Activated T-helper 17 cell treated with anti-CD3 and anti-CD28 coated beads, Interleukin-2, amount 50 U/mL, for 72 hours (primary cell): ENCODE data around the gene MCL1. TPM values are rescaled to one million over a fixed set of nuclear protein-coding genes. Genes with fewer than 3 reads are reported as not detected.

Experiments
- ATAC-seq: fragments of 150-1000 bp; cut with Tn5 transposase; replicated peaks from 2 replicates; pipeline ENCODE4 v1.10.0; 2021; ENCODE audit warnings: mild to moderate bottlenecking, moderate library complexity
- H3K27ac Mint-ChIP-seq: one replicate; pipeline ENCODE4 v1.8.0; 2022; ENCODE audit warnings: mixed read lengths
- H3K27me3 Mint-ChIP-seq: one replicate; pipeline ENCODE4 v1.8.0; 2022; ENCODE audit warnings: mixed read lengths
- H3K36me3 Mint-ChIP-seq: one replicate; pipeline ENCODE4 v1.8.0; 2022; ENCODE audit warnings: low read depth, mild to moderate bottlenecking, mixed read lengths
- H3K4me1 Mint-ChIP-seq: one replicate; pipeline ENCODE4 v1.8.0; 2022; ENCODE audit warnings: mixed read lengths
- H3K4me3 Mint-ChIP-seq: one replicate; pipeline ENCODE4 v1.8.0; 2022; ENCODE audit warnings: mild to moderate bottlenecking, mixed read lengths
- H3K9me3 Mint-ChIP-seq: one replicate; pipeline ENCODE4 v1.8.0; 2022; ENCODE audit warnings: mixed read lengths
- total RNA-seq, 2 donors: library from RNA; stranded (reverse); gene quantifications; one replicate each; pipeline ENCODE4 v1.2.3, GENCODE V29; 2022

Gene MCL1
- total RNA-seq, 2 donors from 2014 or later, result 235 to 351 TPM

- peak overlapping the region; percentile 98 for H3K4me3 Mint-ChIP-seq
- H3K27ac Mint-ChIP-seq, result peak overlapping the region; percentile 95
- H3K27me3 Mint-ChIP-seq, result no peaks in the 10 kb centered on the region
- peaks cover 37% of the 10 kb centered on the region for H3K4me1 Mint-ChIP-seq
- no peaks in the 10 kb centered on the region for H3K9me3 Mint-ChIP-seq
- ATAC-seq, result no peak
- peaks cover 37% of the 10 kb centered on the region for H3K36me3 Mint-ChIP-seq
These were observed 19.8 kb downstream of the MCL1 start for GRCh38 chr1:150559656-150560010.

DNA sequence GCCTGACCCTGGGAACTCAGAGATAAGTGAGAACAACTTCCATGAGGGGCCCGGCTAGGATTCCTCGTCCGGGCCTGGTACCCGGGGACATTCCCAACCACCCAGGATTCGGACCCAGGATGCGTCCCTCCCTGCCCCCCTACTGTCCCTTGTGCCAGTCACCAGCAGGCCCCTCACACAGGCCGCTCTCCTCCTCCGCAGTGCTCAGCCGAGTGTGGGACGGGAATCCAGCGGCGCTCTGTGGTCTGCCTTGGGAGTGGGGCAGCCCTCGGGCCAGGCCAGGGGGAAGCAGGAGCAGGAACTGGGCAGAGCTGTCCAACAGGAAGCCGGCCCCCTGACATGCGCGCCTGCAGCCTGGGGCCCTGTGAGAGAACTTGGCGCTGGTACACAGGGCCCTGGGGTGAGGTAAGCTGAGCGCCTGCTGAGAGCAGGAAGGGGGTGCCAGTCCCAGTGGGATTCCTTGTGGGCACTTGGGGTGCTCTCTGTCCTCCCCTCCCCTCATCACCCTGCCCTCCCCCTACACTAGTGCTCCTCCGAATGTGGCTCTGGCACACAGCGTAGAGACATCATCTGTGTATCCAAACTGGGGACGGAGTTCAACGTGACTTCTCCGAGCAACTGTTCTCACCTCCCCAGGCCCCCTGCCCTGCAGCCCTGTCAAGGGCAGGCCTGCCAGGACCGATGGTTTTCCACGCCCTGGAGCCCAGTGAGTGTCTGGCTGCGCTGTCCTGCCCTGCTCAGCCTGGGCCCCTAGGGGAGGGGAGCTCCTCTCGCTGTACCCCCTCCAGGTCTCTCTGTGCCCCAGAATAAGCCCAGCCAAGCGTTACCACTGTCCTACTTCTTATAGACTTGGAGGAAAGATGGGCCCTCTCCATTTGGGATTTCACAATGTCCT, 20.4 kb downstream of the MCL1 start:
- peaks cover 34% of the 10 kb centered on the region for H3K4me1 Mint-ChIP-seq
- H3K4me3 Mint-ChIP-seq, result no peak overlapping the region
- H3K27me3 Mint-ChIP-seq, result no peaks in the 10 kb centered on the region
- H3K36me3 Mint-ChIP-seq, result peaks cover 32% of the 10 kb centered on the region
- no peak for ATAC-seq
- H3K27ac Mint-ChIP-seq, result no peak overlapping the region
- no peaks in the 10 kb centered on the region for H3K9me3 Mint-ChIP-seq

- Mint-ChIP-seq H3K27ac (no peak overlapping the region), H3K9me3 (no peaks in the 10 kb centered on the region), H3K4me3 (no peak overlapping the region), H3K36me3 (peaks cover 25% of the 10 kb centered on the region), H3K4me1 (peaks cover 27% of the 10 kb centered on the region), H3K27me3 (no peaks in the 10 kb centered on the region)
- no peak for ATAC-seq
These were observed 21.1 kb downstream of the MCL1 start for GRCh38 chr1:150558303-150558704.

GRCh38 chr1:150557813-150558212, 21.6 kb downstream of the MCL1 start:
- no peaks in the 10 kb centered on the region for H3K9me3 Mint-ChIP-seq
- peaks cover 22% of the 10 kb centered on the region for H3K4me1 Mint-ChIP-seq
- H3K27ac Mint-ChIP-seq, result no peak overlapping the region
- H3K4me3 Mint-ChIP-seq, result no peak overlapping the region
- no peak for ATAC-seq
- peaks cover 20% of the 10 kb centered on the region for H3K36me3 Mint-ChIP-seq
- no peaks in the 10 kb centered on the region for H3K27me3 Mint-ChIP-seq

DNA sequence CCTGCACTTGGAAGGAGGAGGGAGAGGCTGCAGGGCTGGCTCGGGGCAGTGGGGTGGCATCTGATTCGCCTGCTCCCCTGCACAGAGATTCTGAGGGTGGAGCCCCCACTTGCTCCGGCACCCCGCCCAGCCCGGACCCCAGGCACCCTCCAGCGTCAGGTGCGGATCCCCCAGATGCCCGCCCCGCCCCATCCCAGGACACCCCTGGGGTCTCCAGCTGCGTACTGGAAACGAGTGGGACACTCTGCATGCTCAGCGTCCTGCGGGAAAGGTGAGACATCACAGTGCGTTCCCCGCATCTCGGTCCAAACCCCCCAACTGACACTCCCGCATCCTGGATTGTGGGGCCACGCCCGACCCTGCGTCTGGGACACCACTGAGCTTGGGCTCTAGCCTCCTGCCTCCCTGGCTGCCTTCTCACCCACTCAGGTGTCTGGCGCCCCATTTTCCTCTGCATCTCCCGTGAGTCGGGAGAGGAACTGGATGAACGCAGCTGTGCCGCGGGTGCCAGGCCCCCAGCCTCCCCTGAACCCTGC, 22.3 kb downstream of the MCL1 start:
- Mint-ChIP-seq H3K4me3 (no peak overlapping the region), H3K4me1 (peaks cover 16% of the 10 kb centered on the region), H3K36me3 (peaks cover 14% of the 10 kb centered on the region), H3K27ac (no peak overlapping the region), H3K27me3 (no peaks in the 10 kb centered on the region), H3K9me3 (no peaks in the 10 kb centered on the region)
- no peak for ATAC-seq

DNA sequence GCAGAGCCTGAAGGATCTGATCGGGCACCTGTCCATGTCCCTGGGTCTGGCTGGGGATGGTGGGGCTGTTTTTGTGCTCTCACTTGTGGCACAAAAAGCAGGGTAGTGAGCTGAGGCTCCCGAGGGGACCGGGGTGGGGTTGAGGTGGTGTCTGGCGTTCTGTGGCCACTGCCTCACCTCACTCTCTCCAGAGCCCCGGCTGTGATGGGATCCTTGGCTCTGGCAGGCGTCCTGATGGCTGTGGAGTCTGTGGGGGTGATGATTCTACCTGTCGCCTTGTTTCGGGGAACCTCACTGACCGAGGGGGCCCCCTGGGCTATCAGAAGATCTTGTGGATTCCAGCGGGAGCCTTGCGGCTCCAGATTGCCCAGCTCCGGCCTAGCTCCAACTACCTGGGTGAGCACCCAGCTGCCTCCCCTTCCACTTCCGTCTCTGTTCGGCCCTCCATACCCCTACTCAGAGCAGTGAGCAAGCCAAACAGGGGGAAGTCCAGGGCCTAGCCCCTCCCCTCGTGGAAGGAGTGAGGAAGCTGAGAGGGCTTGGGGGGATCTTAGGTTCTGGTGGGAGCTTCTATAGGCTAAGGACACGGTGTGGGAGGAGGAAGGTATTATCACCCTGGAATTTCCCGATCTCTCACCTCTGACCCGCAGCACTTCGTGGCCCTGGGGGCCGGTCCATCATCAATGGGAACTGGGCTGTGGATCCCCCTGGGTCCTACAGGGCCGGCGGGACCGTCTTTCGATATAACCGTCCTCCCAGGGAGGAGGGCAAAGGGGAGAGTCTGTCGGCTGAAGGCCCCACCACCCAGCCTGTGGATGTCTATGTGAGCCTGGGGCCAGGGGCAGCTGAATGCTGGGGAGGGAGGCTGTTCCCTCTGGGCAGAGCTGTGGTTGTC, 23.2 kb downstream of the MCL1 start:
- H3K4me3 Mint-ChIP-seq, result no peak overlapping the region
- peaks cover 16% of the 10 kb centered on the region for H3K4me1 Mint-ChIP-seq
- no peak overlapping the region for H3K27ac Mint-ChIP-seq
- no peaks in the 10 kb centered on the region for H3K9me3 Mint-ChIP-seq
- H3K36me3 Mint-ChIP-seq, result peaks cover 5% of the 10 kb centered on the region
- ATAC-seq, result no peak
- H3K27me3 Mint-ChIP-seq, result no peaks in the 10 kb centered on the region

GRCh38 chr1:150555198-150555970, 24.0 kb downstream of the MCL1 start:
- Mint-ChIP-seq H3K27me3 (no peaks in the 10 kb centered on the region), H3K27ac (no peak overlapping the region), H3K9me3 (no peaks in the 10 kb centered on the region), H3K4me3 (no peak overlapping the region), H3K36me3 (no peaks in the 10 kb centered on the region), H3K4me1 (peaks cover 10% of the 10 kb centered on the region)
- no peak for ATAC-seq

DNA sequence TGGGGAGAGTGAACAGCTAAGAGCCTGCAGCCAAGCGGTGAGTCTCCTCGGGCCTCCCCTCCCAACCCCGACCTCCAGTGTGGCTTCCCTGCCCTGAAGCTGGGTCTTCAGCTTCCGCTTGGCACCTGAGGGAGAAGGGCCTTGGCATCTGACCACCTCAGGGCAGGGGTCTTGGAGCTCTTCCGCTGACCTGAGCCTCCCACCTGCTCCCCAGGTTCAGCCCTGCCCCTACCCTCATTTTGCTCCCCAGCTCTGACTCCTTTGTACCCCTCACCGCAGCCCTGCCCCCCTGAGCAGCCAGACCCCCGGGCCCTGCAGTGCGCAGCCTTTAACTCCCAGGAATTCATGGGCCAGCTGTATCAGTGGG, 25.3 kb downstream of the MCL1 start:
- Mint-ChIP-seq H3K4me1 (peaks cover 5% of the 10 kb centered on the region), H3K27ac (no peak overlapping the region), H3K9me3 (no peaks in the 10 kb centered on the region), H3K4me3 (no peak overlapping the region), H3K36me3 (no peaks in the 10 kb centered on the region), H3K27me3 (no peaks in the 10 kb centered on the region)
- no peak for ATAC-seq

GRCh38 chr1:150553392-150554085, 25.9 kb downstream of the MCL1 start:
- no peaks in the 10 kb centered on the region for H3K27me3 Mint-ChIP-seq
- H3K4me3 Mint-ChIP-seq, result no peak overlapping the region
- no peak overlapping the region for H3K27ac Mint-ChIP-seq
- no peak for ATAC-seq
- peaks cover 5% of the 10 kb centered on the region for H3K4me1 Mint-ChIP-seq
- no peaks in the 10 kb centered on the region for H3K9me3 Mint-ChIP-seq
- no peaks in the 10 kb centered on the region for H3K36me3 Mint-ChIP-seq

- Mint-ChIP-seq H3K4me3 (no peak overlapping the region), H3K27me3 (no peaks in the 10 kb centered on the region), H3K4me1 (peaks cover 5% of the 10 kb centered on the region), H3K36me3 (no peaks in the 10 kb centered on the region), H3K27ac (no peak overlapping the region), H3K9me3 (no peaks in the 10 kb centered on the region)
- no peak for ATAC-seq
These were observed 26.5 kb downstream of the MCL1 start for GRCh38 chr1:150552911-150553289.

DNA sequence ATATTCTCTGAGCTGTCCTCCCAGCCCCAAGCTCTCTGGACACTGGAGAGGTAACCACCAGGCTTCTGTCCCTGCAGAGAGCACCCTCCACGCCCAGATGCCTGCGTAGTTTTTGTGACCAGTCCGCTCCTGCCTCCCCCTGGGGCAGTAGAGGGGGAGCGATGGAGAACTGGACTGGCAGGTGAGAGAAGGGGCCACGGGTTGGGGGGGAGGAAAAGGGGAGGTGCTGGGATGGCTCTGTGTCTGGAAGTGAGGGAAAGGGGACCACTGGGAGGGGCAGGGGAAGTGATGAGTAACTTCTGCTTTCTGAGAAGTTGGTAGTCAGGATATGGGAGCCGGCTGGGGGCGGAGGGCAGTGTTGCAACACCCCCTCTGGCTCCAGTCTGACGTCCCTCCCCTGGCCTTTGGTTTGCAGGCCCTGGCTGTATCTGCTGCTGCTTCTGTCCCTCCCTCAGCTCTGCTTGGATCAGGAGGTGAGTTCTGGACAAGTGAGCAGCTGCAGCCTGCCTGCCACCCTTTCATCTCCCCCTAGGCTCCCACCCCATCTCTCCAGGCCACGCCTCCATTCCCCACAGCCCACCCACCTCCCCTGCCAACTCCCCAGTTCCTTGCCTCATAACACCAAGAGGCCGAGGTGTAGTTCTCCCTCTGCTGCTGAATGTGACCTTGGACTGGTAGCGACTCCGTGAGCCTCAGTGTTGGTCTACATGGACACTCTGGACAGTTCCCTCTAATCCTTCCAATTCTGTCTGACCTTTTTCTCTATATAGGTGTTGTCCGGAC, 27.1 kb downstream of the MCL1 start:
- H3K4me1 Mint-ChIP-seq, result peaks cover 5% of the 10 kb centered on the region
- no peak overlapping the region for H3K4me3 Mint-ChIP-seq
- H3K9me3 Mint-ChIP-seq, result no peaks in the 10 kb centered on the region
- no peaks in the 10 kb centered on the region for H3K36me3 Mint-ChIP-seq
- no peaks in the 10 kb centered on the region for H3K27me3 Mint-ChIP-seq
- peak; percentile 15 for ATAC-seq
- H3K27ac Mint-ChIP-seq, result no peak overlapping the region

- no peaks in the 10 kb centered on the region for H3K9me3 Mint-ChIP-seq
- no peaks in the 10 kb centered on the region for H3K27me3 Mint-ChIP-seq
- peak overlapping the region; percentile 52 for H3K27ac Mint-ChIP-seq
- peaks cover 5% of the 10 kb centered on the region for H3K4me1 Mint-ChIP-seq
- no peak overlapping the region for H3K4me3 Mint-ChIP-seq
- no peaks in the 10 kb centered on the region for H3K36me3 Mint-ChIP-seq
- ATAC-seq, result no peak
These were observed 27.7 kb downstream of the MCL1 start for GRCh38 chr1:150551784-150552127.

- H3K36me3 Mint-ChIP-seq, result no peaks in the 10 kb centered on the region
- H3K9me3 Mint-ChIP-seq, result no peaks in the 10 kb centered on the region
- H3K4me3 Mint-ChIP-seq, result no peak overlapping the region
- ATAC-seq, result no peak
- peak overlapping the region; percentile 52 for H3K27ac Mint-ChIP-seq
- H3K4me1 Mint-ChIP-seq, result peaks cover 5% of the 10 kb centered on the region
- H3K27me3 Mint-ChIP-seq, result no peaks in the 10 kb centered on the region
These were observed 28.2 kb downstream of the MCL1 start for GRCh38 chr1:150551051-150551783.
